Middle frontal gyrus (tissue), 1 donor: ENCODE measurements around the gene USP15.
"Not testable (repeated sequence)": the region's sequence is repeated elsewhere in the genome, so short reads cannot be mapped to it uniquely, and the experiment has no call there.

Experiments used
- DNase-seq: peaks from one replicate; pipeline ENCODE4 v3.0.0-alpha.2; 2015; ENCODE audit warnings: low spot score; ENCODE audit errors: extremely low spot score

USP15 gene

GRCh38 chr12:62319058-62319457 lies 58.9 kb downstream of the USP15 start:
- no peak for DNase-seq

GRCh38 chr12:62320054-62320453 lies 59.9 kb downstream of the USP15 start:
- DNase-seq: no peak

GRCh38 chr12:62323386-62323785 lies 63.2 kb downstream of the USP15 start:
- DNase-seq: no peak

- no peak for DNase-seq
Measured at GRCh38 chr12:62328296-62328921, 68.2 kb downstream of the USP15 start.

GRCh38 chr12:62331306-62331705 lies 71.1 kb downstream of the USP15 start:
- no peak for DNase-seq

- DNase-seq: no peak
Measured at GRCh38 chr12:62332598-62332997, 72.4 kb downstream of the USP15 start.

GRCh38 chr12:62335057-62335456 lies 74.9 kb downstream of the USP15 start:
- no peak for DNase-seq

- no peak for DNase-seq
Measured at GRCh38 chr12:62335796-62336195, 75.6 kb downstream of the USP15 start.

GRCh38 chr12:62337643-62338042 lies 77.4 kb downstream of the USP15 start:
- DNase-seq: not testable (repeated sequence)

GRCh38 chr12:62342614-62343303 lies 82.6 kb downstream of the USP15 start:
- DNase-seq: not testable (repeated sequence)

GRCh38 chr12:62343304-62344120 lies 83.3 kb downstream of the USP15 start:
- DNase-seq: not testable (repeated sequence)

- DNase-seq: not testable (repeated sequence)
Measured at GRCh38 chr12:62344731-62345556, 84.7 kb downstream of the USP15 start.

- no peak for DNase-seq
Measured at GRCh38 chr12:62345667-62346066, 85.5 kb downstream of the USP15 start.

GRCh38 chr12:62346817-62347216 lies 86.6 kb downstream of the USP15 start:
- no peak for DNase-seq

GRCh38 chr12:62347922-62348650 lies 87.9 kb downstream of the USP15 start:
- no peak for DNase-seq

GRCh38 chr12:62350554-62350953 lies 90.3 kb downstream of the USP15 start:
- DNase-seq: no peak

GRCh38 chr12:62351326-62351725 lies 91.1 kb downstream of the USP15 start:
- no peak for DNase-seq

GRCh38 chr12:62361048-62361447 lies 100.8 kb downstream of the USP15 start:
- no peak for DNase-seq

GRCh38 chr12:62363506-62363905 lies 103.3 kb downstream of the USP15 start:
- DNase-seq: no peak

GRCh38 chr12:62364697-62365096 lies 104.5 kb downstream of the USP15 start:
- DNase-seq: not testable (repeated sequence)

GRCh38 chr12:62365846-62366245 lies 105.6 kb downstream of the USP15 start:
- not testable (repeated sequence) for DNase-seq
